Femur (tissue), 1 donor: ENCODE results near the gene PSORS1C1.
"Not testable (repeated sequence)": the region's sequence is repeated elsewhere in the genome, so short reads cannot be mapped to it uniquely, and the experiment has no call there.

Experiments
- DNase-seq: peaks from one replicate; pipeline ENCODE4 v3.0.0-alpha.2; 2017

The PSORS1C1 gene, protein sequence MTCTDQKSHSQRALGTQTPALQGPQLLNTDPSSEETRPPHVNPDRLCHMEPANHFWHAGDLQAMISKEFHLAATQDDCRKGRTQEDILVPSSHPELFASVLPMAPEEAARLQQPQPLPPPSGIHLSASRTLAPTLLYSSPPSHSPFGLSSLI

DNA sequence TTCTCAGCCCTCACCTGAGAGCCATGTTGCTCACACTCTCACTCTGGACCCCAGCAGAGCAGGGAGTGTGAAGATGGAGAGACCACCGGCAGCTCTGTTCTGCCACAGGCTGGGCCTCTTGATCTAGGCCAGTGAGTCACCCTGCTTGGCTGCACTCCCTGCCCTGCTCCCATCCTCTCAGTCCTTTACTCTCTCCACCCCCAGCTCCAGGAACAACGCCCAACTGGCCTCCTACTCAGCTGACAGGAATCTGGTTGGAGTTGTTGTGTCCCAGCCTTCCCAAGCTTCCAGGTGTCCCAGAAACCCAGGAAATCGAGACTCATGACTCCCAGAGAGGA is at the start of gene PSORS1C1:
Gene PSORS1C1, plus strand, starts transcription at position 260 of the 338 bp plus-strand sequence. CDS start 14,833 bp downstream, outside the sequence.
- DNase-seq: peak; percentile 81

DNA sequence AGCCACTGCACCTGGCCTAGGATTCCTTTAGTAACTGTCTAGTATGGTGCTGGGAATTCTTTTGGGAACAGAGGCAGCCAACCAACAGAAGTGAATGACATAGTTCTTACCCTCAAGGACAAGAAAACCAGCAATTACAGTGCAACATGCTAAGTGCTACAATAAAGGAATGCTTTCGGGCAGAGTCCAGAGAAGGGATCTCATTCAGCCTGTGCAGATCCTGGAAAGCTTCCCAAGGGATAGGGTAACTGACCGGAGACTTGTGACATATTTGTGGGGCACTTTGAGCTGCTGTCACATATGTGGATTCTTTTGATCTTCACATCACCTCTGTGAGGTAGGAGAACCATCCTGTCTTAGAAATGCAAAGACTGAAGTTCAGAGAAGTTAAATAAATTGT is 49.0 kb upstream of the PSORS1C1 start:
- no peak for DNase-seq

DNA sequence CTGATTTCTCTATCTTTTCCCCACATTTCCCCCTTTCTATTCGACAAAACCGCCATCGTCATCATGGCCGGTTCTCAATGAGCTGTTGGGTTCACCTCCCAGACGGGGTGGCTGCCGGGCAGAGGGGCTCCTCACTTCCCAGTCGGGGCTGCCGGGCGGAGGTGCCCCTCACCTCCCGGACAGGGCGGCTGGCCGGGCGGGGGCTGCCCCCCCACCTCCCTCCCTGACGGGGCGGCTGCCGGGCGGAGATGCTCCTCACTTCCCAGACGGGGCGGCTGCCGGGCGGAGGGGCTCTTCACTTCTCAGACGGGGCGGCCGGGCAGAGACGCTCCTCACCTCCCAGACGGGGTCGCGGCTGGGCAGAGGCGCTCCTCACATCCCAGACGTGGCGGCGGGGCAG is 47.6 kb upstream of the PSORS1C1 start:
- not testable (repeated sequence) for DNase-seq

DNA sequence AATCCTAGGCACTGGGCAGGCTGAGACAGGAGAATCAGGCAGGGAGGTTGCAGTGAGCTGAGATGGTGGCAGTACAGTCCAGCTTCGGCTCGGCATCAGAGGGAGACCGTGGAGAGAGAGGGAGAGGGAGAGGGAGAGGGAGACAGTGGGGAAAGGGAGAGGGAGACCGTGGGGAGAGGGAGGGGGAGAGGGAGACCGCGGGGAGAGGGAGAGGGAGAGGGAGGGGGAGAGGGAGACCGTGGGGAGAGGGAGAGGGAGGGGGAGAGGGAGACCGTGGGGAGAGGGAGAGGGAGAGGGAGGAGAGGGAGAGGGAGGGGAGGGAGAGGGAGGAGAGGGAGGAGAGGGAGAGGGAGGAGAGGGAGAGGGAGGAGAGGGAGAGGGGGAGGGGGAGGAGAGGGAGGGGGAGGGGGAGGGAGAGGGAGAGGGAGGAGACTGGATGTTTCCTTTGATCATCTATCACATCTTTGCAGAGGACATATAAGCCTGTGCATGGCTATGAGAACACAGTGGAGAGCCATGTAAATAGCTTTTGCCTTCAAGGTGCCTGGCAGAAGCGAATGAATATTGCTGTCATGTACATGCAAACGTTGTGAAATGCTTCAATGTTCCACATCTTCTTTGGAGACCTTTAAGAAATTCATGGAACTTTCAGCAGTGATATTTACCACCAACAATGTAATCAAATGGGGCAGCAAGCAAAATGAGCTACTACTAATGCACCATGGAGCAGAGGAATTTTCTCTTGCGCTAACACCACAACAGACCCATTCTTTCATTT is 46.5 kb upstream of the PSORS1C1 start:
- DNase-seq: not testable (repeated sequence)

DNA sequence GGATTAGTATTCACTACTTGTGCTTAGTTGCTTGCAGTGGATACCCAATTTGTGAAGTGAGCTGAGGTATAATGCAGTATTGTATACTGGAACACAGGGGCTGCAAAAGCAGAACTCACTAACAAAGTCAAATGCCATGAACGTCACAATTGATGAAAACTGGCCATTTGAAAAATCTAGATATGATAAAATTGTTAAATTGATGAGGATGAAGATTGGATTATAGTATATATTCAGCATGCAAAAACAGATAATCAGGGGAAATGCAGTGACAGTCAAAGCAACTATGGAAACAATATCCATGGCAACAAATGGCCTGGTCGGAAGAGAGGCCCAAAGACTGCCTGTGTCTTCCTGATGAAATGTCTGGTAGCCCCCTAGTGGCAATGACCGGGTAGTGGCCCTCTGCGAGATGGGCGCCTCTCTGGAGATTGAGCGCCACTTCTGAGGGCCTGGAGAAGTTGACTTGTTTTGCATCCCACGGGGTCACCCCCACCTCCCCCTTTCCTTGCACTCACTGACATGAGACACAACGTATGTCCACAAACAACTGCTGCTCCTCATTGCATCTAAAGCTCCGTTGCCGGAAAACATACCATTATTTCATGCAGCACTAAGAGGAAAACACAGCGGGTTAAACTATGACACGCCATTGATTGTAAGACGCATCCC is 45.8 kb upstream of the PSORS1C1 start:
- DNase-seq: peak; percentile 81

DNA sequence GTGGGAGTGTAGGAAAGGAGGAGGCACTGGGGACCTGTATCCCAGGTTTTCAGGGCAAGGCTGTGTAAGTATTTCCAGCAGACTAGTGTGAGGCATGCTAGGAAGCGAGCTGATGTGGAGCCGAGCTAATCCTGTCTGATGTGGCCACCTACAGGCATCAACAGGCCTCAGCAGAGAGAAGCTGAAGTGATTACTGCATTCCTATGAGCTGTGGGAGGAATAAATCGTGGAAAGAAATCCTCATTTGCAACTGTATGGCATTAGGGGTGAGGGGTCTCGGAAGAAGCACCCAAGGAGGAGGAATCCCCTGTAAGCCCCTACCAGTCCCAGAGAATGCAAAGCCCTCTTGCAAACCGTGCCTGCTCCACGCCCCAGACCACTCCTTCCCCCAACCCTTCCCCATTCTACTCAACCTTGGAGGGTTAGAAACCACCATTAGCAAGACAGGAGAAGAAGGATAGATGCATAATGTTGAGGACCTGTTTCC is 43.8 kb upstream of the PSORS1C1 start:
- peak; percentile 61 for DNase-seq

DNA sequence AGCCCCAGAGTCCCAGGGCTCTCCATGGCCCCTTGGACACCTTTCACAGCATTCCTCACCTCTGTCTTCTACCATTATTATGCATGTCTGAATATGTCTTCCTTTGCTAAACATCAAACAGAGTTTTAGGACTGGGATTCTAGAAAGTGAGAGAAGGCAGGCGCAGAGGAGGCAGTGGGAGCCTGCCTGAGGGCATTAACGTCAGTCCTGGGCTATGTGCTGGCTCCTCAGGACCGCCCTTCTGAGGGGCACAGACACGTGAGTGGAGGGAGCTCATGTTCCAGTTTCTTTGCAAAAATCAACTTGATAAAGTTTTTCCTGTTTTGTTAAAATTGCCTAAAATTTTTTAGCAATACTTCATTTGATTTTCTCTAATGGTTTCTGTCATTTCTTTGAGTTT is 40.2 kb upstream of the PSORS1C1 start:
- no peak for DNase-seq

DNA sequence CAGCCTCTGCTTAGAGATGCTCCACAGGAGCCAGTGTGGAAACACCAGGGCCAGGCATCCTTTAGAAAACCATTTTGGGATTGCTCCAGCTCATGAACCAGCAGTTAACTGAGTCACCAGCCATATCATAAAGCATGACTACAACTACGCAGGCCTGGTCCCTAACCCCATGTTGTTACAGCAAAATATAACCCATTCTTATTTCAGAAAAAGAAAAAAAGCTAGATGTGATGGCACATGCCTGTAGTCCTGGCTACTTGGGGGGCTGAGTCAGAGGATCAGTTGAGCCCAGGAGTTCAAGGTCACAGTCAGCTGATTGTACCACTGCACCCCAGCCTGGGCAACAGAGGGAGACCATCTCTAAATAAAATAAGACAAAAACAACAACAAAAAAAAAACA is 39.1 kb upstream of the PSORS1C1 start:
- DNase-seq: no peak

DNA sequence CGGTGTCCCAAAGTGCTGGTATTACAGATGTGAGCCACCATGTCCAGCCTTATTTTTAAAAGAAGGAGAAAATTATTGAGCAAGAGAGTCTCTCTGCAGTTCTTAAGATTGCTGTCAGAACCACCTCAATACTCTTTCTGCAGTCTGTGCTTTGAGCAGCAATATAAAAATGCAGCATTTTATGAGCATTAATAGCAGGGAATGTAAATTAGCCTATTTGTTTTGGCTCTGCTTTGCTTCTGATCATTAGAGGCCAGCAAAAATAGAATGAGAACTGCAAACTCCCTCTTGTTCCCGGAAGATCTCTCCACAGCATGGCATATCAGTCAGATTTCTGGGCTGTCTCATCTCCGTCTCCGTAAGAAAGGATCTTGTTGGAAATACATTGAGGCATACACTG is 38.0 kb upstream of the PSORS1C1 start:
- DNase-seq: no peak

DNA sequence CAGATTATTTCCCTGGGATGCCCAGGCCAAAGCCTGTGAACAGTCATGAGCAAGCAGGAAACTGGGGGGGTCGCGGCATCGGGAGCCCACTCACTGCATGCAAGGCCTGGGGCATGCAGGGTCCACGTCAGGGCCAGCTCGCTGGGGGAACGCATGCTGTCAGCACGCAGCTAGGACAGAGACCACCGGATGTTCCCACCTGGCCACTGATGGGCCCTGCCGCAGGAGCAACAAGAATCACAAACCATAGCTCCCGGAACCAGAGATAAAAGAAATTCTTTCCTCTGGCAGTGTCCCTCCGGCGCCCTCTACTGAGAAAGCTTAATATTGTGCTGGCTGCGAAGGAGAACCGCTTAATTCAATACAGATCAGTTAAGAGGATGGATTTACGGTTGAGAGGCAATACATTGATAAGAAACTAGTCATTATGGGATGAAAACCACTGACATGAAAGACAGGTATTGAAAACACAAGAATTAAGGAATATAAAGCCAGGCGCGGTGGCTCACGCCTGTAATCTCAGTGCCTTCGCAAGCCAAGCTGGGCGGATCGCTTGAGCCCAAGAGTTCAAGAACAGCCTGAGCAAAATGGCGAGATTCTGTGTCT is 34.8 kb upstream of the PSORS1C1 start:
- peak; percentile 71 for DNase-seq

DNA sequence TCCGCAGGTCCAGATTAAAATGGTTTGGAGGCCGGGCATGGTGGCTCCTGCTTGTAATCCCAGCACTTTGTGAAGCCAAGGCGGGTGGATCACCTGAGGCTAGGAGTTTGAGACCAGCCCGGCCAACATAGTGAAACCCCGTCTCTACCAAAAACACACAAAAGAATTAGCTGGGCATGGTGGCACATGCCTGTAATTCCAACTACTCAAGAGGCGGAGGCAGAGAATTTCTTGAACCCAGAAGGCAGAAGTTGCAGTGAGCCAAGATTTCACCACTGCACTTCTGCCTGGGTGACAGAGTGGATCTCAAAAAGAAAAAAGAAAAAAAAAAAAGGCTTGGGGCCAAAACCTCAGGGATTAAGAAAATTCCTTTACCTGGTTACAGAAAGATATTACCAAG is 32.7 kb upstream of the PSORS1C1 start:
- no peak for DNase-seq

DNA sequence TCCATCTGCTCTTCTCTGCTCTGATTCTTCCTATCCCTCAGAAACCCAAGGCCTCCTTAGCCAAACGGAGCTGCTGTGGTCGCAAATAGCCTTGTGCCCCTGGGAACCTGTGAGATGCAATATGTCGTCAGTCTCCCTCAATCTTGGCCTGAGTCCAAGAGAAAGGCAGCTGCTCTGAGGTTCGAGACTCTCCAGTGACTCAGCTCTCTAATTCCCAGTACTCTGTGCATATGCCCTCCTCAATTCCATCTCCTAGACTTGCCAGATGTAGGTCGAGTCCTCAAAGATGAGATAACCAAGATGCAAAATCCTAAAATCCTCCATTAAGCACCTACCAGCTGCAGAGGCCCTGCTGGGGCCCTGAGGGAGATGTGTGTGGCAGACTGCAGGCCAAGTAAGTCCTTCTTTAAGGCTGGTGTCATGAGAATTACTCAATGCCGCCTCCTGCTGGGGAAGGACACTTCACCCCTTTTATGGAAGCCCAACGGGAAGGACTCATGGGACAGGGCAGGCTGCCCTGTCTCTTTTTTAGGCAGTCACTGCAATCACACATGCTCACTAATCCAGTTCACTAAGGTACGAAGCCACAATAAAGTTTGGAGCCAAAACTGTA is 30.8 kb upstream of the PSORS1C1 start:
- peak; percentile 36 for DNase-seq

DNA sequence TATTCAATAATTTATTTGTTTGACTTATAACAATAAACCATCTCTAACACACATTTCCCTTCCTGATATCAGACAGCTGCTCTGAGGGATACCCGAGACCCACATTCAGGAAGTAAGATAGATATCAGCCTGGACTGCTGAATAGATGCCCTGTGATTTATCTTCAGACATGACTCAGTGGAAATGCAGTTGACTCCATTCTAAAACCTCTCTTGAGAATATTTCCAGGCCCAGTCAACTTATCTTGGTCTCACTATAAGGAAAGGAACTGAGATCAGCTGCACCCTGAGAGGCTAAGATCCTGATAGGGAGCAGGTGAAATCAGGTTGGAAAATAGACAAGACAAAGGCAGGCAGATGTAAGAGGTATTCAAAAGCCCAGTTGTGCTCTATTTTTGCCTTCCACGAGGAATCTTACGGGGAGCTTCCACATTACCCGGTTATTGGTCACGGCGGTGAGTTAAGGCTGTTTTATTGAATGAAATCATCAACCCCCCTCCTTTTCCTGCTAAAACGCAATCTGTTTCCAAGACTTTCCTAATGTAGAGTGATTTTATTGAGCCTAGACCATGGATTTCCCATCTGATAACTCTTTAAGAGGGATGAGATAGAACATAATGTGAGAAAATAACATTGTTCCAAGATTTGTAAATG is 27.7 kb upstream of the PSORS1C1 start:
- no peak for DNase-seq

DNA sequence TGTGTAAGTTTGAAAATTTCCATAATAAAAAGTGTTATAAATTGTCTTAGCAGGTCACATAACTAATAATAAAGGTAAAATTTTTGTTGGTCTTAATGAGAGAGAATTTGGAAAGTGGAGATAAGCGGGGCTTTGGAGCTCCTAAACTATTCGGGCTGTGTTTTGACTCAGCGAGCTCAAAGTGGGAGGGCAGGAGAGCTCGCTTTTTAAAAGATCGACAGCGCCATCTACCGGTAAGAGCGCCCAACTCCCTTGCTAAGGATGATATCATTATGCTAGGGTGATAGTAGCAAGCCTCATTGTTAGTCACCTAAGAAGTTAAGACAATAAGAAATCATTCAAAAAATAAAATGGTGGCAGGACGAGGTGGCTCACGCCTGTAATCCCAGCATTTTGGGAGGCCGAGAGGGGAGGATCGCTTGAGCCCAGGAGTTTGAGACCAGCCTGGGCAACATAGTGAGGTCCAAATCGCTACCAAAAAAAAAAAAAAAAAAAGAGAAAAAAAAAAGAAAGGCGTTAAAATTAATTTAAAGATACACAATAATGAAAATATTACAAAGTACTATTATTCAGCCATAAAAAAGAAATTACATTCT is 27.0 kb upstream of the PSORS1C1 start:
- peak; percentile 87 for DNase-seq

DNA sequence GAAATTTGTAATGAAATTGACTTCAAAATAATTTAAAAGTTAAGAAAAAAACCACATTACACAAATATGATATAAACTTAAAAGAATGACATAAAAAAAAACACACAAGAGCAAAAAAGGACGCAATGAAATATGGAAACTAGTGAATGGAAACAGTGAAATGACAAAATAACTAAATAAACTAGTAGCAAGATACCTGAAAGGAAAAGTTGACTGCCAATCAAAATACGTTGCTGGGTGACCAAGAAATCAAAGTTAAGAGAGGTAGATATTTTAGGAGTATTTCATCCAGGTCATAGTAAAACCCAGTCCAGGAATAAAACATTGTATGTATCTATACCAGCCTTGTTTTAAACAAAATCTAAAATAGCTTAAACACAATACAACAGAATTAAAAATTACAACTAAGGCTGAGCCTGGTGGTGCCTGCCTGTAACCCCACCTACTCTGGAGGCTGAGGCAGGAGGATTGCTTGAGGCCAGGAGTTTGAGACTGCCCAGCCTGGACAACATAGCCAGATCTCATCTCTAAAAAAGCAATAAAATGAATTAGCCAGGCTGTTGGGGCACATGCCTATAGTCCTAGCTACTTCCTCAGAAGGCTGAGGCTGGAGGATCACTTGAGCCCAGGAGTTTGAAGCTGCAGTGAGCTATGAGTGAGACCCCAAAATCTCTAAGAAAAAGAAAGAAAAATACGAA is 24.2 kb upstream of the PSORS1C1 start:
- no peak for DNase-seq

DNA sequence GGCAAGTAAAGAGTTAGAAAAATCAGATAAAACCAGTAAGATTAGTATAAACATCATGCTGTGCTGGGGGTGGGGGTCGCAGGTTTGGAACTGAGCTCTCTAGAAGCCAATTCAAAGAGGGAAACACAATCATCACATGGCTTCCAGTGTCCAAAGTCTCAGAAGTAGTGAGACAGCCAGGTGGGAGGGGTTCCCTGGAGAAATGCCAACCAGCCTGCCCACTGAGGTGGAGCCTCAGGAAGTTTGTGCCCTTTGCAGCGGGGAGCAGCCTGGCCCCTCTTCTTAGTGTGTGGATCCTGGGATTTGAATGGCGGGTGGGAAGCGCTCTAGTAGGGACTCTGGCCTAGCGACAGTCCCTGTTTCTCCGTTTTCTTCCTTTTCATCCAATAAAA is 23.6 kb upstream of the PSORS1C1 start:
- no peak for DNase-seq

DNA sequence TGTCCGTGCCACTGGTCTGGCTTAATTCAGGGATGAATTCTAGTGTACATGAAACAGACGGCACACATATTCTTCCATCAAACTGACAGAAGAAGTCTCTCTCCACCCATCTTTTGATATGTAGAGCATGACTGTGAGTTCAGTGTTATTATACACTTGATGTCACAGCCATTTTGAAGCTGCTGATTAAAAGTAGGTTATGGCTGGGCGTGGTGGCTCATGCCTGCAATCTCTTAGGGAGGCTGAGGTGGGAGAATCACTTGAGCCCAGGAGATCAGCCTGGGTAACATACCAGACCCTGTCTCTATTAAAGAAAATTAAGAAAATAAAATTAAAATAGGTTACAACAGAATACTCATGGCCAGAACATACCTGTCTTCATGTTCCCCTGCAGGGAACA is 22.9 kb upstream of the PSORS1C1 start:
- DNase-seq: no peak

DNA sequence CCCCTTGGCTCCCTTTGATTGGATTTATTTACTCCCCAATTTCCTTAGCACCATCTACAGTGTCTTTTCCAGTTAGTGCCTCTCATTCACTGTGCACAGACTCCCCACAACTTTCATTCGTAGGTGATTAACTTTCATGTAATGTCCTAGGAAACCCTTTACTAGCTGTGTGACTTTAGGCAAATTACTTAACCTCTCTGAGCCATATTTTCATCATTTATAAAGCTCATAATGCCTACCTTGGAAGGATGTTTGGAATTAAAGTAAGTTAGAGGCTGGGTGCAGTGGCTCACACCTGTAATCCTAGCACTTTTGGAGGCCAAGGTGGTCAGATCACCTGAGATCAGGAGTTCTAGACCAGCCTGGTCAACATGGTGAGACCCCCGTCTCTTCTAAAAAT is 22.4 kb upstream of the PSORS1C1 start:
- no peak for DNase-seq

DNA sequence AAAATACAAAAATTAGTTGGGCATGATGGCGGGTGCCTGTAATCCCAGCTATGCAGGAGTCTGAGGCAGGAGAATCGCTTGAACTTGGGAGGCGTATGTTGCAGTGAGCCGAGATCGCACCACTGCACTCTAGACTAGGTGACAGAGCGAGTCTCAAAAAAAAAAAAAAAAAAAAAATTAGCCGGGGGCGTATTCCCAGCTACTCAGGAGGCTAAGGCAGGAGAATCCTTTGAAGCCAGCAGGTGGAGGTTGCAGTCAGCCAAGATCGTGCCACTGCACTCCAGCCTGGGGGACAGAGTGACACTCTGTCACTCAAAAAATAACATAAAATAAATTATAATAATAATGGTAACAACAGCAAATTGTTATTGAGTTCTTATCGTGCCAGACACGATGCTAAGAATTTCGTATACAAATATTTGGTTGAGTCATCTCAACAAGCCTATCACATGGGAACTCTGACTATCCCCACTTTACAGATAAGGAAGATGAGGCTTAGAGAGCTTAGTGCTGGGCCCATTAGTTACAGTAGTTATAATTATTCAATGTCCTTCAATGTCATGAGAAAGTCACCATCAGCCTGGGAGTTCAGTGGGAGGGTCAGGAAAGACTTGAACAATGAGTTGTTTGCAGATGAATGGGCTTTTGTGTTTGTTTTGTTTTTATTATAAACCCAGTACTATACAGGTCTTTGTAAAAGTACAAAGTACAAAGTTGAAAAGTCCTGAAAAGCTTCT is 21.7 kb upstream of the PSORS1C1 start:
- no peak for DNase-seq

DNA sequence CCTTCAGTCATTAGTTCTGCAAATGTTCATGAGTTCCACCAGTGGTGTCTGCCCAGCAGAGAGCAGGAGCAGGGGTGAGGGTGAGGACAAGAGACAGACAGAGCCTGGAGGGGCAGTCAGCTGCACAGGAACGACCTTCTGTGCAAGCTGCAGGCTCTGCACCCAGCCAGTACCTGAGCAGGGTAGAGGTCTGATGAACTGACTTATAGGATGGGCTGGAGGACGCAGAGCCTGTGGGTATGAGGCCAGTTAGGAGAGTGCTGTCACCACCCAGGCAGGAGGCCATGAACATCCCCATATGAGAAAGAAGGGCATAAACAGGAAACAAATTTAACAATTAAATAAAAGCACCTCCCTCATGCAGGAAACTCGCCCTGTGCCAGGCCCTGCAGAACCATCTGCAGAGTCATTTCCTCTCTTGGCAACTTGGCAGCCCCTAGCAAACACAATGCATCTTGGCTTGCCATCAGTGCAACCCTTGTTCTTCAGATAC is 20.2 kb upstream of the PSORS1C1 start:
- DNase-seq: no peak

DNA sequence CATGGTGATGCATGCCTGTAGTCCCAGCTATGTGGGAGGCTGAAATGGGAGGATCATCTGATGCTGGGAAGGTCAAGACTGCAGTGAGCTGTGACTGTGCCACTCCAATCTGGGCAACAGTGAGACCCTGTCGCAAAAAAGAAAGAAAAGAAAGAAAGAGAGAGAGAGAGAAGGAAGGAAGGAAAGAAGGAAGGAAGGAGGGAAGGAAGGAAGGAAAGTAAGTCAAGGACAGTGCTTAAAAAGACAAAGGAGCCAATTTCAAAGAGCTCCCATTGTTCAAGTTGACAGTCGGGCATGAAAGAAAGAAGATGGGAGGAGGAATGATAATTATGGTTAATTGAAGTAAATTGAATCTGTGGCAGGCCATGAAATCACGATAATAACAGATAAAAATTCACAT is 18.4 kb upstream of the PSORS1C1 start:
- no peak for DNase-seq
